OCI-M2 (cell line): ENCODE data around the gene C15orf39.

Experiments
- DNase-seq: peaks from one replicate; lab custom pipeline; 2025; ENCODE audit not compliant: unreplicated experiment; lab: John Stamatoyannopoulos, UW

C15orf39 gene

DNA sequence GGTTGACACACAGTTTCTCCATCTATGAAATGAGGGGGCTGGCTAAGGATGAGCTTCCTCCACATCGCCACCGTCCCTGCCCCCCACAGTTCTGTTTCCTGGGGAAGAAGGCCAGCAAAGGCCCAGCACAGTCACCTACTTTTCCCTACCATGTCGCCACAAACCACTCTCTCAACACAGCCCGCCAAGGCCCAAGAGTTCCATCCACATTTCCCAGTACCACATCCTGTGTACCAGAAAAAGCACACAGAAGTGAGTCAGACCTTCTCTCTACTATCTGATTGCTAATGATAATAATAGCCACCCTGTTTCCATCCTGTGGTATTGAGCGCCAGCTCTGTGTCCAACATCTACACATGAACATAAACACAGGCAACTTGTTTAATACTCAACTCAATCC lies 30.3 kb upstream of the C15orf39 start:
- no peak for DNase-seq

DNA sequence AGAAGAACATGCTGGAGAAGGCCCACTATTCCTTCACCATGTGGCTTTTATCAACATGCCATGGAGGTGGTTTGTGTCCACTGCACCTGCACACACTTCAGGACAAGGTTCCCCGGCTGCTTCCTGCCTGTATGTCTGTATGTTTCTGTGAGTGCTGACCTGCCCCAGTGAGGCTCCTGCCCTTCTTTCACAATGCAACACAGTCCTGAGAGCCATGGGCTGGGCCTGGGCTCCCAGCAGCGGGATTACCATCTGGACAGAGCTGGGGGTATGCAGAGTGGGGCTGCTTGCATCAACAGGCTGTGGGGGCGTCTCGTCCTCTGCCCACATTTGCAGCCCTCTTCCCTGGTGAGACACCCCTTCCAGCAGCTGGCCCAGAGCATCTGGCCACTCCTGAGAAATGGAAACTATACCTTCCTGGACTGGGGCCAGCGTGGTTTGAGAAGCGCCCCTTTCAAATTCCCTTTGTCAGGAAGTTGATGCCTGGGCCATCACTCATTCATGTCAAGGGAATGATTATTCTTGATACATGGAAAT lies 29.3 kb upstream of the C15orf39 start:
- no peak for DNase-seq

- DNase-seq: no peak
Observed at GRCh38 chr15:75174102-75174501, 27.6 kb upstream of the C15orf39 start.

DNA sequence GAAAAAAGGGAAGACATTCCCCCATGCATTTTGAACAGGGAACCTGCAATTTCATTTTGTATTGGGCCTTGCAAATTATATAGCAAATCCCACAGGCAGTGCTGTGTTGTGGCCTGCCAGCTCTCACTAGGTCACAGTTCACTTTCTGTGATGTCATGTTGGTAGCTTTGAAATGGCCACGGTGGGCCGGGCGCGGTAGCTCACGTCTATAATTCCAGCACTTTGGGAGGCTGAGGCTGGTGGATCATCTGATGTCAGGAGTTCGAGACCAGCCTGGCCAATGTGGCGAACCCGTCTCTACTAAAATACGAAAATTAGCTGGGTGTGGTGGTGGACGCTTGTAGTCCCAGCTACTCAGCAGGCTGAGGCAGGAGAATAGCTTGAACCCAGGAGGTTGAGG lies 27.0 kb upstream of the C15orf39 start:
- no peak for DNase-seq

GRCh38 chr15:75176396-75176761 lies 25.3 kb upstream of the C15orf39 start:
- DNase-seq: no peak

GRCh38 chr15:75177360-75178071 lies 24.2 kb upstream of the C15orf39 start:
- DNase-seq: no peak

DNA sequence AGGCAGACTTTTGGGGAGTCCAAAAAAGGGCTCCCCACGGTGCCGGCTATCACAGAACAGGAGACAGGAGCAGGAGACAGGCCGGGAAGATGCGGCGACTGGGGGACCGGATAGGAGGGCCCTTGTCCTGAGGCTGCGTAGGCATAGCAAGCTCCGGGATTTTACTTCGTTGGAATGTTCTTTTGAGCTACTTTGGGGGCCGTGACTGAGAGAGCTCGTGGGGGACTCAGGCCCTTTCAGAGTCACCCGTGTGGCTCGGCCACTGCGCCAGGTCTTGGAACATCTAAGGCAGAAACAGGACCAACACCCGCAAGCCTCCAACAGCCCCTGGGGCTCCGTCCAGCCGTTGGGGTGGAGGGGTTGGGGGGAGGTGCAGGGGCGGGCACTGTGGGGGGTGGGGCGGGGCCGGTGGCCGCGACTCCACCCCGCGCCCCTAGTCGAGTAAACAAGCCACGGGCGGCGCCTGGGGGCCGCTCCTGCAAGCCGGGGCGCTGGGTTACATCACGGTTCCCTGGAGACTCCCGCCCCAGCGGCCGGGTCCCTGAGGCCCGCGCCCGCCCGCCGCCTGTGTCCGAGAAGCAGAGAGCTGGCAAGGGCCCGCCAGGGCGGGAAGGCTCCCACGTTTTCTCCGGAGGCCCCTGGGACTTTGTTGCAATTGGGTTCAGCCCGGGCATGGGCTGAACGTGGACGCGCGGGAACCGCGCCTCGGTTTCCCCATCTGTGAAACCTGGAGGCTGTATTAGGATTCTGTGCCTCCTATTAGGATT lies 23.3 kb upstream of the C15orf39 start:
- no peak for DNase-seq

- DNase-seq: no peak
Observed at GRCh38 chr15:75178938-75179745, 22.5 kb upstream of the C15orf39 start.

- no peak for DNase-seq
Observed at GRCh38 chr15:75179746-75180140, 21.9 kb upstream of the C15orf39 start.

DNA sequence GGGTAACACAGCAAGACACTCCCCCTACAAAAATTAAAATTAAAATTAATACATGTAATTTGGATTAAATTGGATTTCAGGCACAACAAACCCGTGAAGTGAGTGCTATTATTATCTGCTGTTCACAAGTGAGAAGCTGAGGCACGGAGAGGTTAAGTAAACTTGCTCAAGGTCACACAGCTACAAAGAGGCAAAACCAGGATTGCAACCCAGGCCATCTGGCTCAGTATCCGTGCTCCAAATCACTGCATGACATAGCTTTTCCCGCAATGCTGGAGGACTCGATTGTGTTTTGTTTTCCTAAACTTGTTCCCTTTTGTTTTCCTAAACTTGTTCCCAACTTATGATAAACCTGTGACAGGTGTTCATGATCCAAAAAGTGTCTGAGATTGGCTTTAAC lies 19.9 kb upstream of the C15orf39 start:
- no peak for DNase-seq

- DNase-seq: no peak
Observed at GRCh38 chr15:75182187-75183131, 19.2 kb upstream of the C15orf39 start.

GRCh38 chr15:75185271-75186029 lies 16.2 kb upstream of the C15orf39 start:
- no peak for DNase-seq

GRCh38 chr15:75186044-75186443 lies 15.6 kb upstream of the C15orf39 start:
- no peak for DNase-seq

GRCh38 chr15:75188499-75188898 lies 13.2 kb upstream of the C15orf39 start:
- DNase-seq: no peak

- no peak for DNase-seq
Observed at GRCh38 chr15:75191235-75191634, 10.4 kb upstream of the C15orf39 start.

- no peak for DNase-seq
Observed at GRCh38 chr15:75192307-75192706, 9.4 kb upstream of the C15orf39 start.

GRCh38 chr15:75193272-75193671 lies 8.4 kb upstream of the C15orf39 start:
- DNase-seq: no peak

- no peak for DNase-seq
Observed at GRCh38 chr15:75193976-75194375, 7.7 kb upstream of the C15orf39 start.

- no peak for DNase-seq
Observed at GRCh38 chr15:75194397-75194796, 7.3 kb upstream of the C15orf39 start.
